Choroid plexus epithelial cell (primary cell): Measurements from ENCODE around the gene FGF1.
A peak's percentile ranks its signal among the peaks of the same experiment; 100 is the strongest.

Experiments
- DNase-seq: peaks from one replicate; pipeline ENCODE4 v3.0.0-alpha.2; 2010; ENCODE audit warnings: low read depth
- H3K4me3 ChIP-seq: 2 replicates; pipeline ENCODE4 v1.5.1; 2011; ENCODE audit warnings: low read depth, mild to moderate bottlenecking, control low read depth, low read length, moderate library complexity
- CTCF ChIP-seq: conservative IDR thresholded peaks from 2 replicates; pipeline ENCODE4 v1.5.1; 2011; ENCODE audit warnings: low read depth, mild to moderate bottlenecking, control low read depth, inconsistent platforms, low read length, moderate library complexity

Gene FGF1

GRCh38 chr5:142641711-142642110 is 44.2 kb downstream of the FGF1 start:
- no peak for TF ChIP-seq CTCF
- H3K4me3 ChIP-seq, result no peak overlapping the region

GRCh38 chr5:142640316-142641005 is 45.4 kb downstream of the FGF1 start:
- TF ChIP-seq CTCF, result no peak
- no peak overlapping the region for H3K4me3 ChIP-seq
- no peak for DNase-seq

More at GRCh38 chr5:142641711-142642110, 44.2 kb downstream of the FGF1 start:
- DNase-seq, result peak; percentile 54

GRCh38 chr5:142639455-142639854 is 46.4 kb downstream of the FGF1 start:
- no peak for DNase-seq
- TF ChIP-seq CTCF, result no peak
- no peak overlapping the region for H3K4me3 ChIP-seq

- DNase-seq, result no peak
These were observed 48.0 kb downstream of the FGF1 start for GRCh38 chr5:142637871-142638270.

GRCh38 chr5:142636698-142637324 is 49.1 kb downstream of the FGF1 start:
- no peak overlapping the region for H3K4me3 ChIP-seq
- no peak for TF ChIP-seq CTCF
- no peak for DNase-seq

More at GRCh38 chr5:142637871-142638270, 48.0 kb downstream of the FGF1 start:
- H3K4me3 ChIP-seq, result no peak overlapping the region
- no peak for TF ChIP-seq CTCF

GRCh38 chr5:142636093-142636492 is 49.8 kb downstream of the FGF1 start:
- no peak for DNase-seq
- no peak for TF ChIP-seq CTCF
- H3K4me3 ChIP-seq, result no peak overlapping the region
